Middle frontal gyrus (tissue), 1 donor: Measurements from ENCODE around the gene HDAC10.

Source experiments
- DNase-seq: peaks from one replicate; pipeline ENCODE4 v3.0.0-alpha.2; 2015; ENCODE audit warnings: low spot score; ENCODE audit errors: extremely low spot score

Gene HDAC10

DNA sequence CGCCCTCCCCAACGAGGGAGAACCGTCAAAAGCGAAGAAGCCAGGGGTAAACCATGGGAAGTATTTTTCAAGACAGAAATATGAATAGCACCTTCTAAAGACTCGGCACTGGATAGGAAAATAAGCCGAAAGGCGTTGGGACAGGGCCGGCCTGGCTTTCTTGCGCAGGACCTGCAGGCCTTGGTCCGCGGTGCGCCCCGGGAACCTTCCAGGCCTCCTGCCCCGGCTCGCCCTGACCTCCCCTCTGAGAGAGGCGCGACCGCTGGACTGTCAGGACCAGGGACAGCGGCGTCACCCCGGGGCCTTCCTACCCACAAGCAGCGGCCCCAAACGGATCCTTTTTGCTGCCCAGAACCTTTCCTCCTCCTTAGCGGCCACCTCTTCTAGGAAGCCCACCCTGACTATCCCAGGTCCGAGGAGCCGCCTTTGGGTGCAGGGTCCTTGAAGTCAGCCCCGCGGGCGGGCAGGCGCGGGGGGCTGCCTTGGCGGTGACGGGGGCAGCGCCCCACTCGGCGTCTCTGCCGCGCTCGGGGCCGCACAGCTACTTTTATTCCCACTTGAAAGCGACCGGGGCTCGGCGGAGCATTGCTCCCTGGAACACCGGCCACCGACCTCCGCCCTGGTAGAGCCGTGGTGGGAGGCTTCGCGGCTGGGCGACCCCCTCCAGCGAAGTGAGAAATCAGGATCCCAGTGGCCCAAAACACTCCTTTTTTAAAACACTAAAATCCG, 19.8 kb upstream of the HDAC10 start:
- DNase-seq = no peak

- no peak for DNase-seq
Measured at GRCh38 chr22:50269970-50270665, 19.1 kb upstream of the HDAC10 start, which contains the start of gene MAPK11. Gene MAPK11 (minus strand): TSS chr22:50270380. CDS start chr22:50270292, 88 bp downstream.

- DNase-seq = no peak
Measured at GRCh38 chr22:50269573-50269969, 18.5 kb upstream of the HDAC10 start.

- no peak for DNase-seq
Measured at GRCh38 chr22:50268655-50269113, 17.6 kb upstream of the HDAC10 start.

- DNase-seq = no peak
Measured at GRCh38 chr22:50267591-50268390, 16.7 kb upstream of the HDAC10 start.

GRCh38 chr22:50266994-50267393, 15.9 kb upstream of the HDAC10 start:
- DNase-seq = no peak

GRCh38 chr22:50264946-50265669, 14.0 kb upstream of the HDAC10 start:
- no peak for DNase-seq

- DNase-seq = no peak
Measured at GRCh38 chr22:50264104-50264745, 13.2 kb upstream of the HDAC10 start.

- no peak for DNase-seq
Measured at GRCh38 chr22:50262973-50263617, 12.0 kb upstream of the HDAC10 start.

DNA sequence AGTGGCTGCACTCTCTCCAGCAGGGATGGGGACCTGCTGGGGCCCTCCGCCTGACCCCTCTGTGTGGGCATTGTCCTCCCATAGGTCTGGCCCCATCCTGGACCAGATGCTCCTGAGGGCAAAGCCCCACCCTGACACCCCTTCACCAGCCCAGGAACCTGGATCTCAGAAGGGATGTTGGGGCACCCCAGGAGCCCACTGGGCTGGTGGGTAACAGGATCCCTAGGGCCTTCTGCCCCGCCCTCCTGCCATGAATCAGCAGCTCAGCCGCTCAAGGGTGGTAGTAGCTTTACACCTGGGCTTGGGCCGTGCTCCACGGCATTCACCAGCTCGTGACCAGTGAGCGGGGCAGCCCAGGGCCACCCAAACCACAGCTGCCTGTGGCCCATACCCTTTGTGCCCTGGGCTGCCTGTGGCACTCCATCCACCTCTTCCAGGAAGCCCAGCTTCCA, 11.4 kb upstream of the HDAC10 start:
- no peak for DNase-seq

DNA sequence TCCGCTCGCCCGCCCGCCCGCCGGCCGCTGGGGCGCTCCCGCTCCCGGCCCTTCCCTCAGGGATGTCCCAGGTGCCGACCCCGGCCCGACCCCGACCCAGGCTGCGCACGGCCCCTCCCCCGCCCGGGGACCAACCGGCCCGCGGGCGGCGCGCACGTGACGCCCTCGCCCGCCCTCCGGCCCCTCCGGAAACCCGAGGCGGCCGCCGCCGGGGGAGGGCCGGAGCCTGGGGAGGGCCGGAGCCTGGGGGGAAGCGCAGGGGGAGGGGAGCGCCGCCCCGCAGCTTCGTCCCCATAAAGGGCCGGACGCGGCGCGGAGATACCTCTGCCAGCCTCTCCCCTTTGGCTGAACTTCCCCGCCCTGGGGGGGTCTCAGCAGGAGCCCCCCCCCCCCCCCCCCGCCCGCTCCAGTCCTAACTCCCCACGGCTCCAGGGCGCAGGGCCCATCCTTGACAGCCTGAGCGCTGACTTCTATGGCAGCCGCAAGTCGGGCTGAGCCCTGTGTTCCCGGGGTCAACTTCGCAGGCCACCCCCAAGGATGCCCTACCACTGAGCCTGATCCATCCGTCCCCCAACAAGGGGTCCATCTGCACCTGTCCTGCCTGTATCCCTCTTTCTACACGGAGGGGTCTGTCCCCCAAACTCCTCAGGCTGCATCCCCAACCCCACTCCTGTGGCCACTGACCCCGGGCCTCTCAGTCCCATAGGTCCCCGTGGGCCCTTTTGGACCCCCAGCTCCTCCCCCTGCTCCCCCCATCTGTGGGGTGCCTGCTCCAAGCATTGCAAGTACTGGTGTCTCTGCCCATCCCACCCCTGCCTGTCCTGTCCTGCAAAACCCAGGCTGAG, 10.8 kb upstream of the HDAC10 start, which contains the start of gene MAPK12:
TSS of gene MAPK12 (minus strand) at position 69 of the 845 bp plus-strand sequence. CDS start 174 bp downstream, outside the sequence.
- DNase-seq = no peak

DNA sequence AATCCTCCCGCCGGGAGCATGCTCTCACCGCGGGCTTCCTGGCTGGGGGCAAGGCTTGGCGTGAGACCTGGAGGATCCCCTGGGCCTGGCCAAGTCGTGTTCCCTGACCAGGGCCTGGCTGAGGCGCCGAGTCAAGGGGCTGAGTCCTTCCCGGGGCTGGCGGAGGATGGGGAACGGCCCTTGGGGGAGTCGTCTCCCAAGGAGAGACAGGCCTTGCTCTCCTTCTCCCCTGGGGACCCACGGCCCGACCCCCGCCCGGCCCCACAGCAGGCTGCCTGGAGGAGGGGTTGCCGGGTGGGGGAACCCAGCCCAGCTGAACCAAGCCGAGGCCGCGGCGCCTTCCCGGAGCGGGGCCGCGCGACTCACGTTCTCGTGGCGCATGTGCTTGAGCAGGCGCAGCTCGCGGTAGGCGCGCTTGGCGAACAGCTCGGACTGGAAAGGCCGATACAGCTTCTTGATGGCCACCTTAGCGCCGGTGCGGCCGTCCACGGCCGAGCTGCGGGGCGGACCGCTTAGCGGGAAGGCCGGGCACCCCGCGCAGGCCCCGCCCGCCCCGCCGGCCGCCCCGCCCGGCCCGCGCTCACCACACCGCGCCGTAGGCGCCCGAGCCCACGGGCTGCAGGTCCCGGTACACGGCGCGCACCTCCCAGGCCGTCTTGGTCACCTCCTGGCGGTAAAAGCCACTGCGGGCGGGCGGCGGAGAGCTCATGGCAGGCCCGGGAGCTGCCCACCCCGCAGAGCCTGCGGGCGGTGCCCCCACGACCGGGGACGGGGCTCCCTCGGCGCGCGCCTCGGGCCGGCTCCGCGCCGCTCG, 9.9 kb upstream of the HDAC10 start:
- peak; percentile 65 for DNase-seq

DNA sequence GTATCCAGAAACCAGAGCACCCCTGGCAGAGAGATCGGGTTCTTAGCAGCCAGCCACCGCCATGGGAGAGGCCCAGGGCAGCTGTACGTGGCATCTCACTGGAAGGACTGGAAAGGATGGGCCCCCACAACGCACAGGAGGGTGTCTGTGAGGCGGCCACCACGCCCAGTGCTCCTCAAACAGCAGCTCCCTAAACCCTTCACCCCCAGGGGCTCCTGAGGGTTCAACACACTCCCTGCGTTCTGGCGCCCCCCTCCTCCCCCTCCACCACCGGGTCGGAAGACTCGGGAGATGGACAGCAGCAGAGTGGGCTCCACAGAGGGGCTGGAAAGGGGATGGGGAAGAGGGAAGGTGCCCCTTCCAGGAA, 9.4 kb upstream of the HDAC10 start:
- no peak for DNase-seq

DNA sequence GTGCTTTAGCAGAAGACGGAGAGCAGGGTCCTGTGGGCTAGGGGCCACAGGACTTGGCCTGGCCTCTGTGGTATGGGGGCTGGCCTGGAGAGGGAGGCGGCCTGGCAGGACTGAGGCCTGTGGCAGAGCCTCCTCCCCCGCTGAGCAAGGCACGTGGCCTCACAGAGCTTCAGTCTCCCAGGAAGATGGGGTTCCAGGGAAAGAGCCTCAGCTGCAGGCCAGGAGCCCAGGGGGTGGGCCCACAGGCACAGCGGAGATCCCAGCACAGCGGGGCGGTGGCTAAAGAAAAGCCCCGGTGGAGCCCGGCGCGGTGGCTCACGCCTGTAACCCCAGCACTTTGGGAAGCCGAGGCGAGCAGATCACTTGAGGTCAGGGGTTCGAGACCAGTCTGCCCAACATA, 8.2 kb upstream of the HDAC10 start:
- DNase-seq = no peak

- DNase-seq = no peak
Measured at GRCh38 chr22:50258361-50259292, 7.6 kb upstream of the HDAC10 start.

DNA sequence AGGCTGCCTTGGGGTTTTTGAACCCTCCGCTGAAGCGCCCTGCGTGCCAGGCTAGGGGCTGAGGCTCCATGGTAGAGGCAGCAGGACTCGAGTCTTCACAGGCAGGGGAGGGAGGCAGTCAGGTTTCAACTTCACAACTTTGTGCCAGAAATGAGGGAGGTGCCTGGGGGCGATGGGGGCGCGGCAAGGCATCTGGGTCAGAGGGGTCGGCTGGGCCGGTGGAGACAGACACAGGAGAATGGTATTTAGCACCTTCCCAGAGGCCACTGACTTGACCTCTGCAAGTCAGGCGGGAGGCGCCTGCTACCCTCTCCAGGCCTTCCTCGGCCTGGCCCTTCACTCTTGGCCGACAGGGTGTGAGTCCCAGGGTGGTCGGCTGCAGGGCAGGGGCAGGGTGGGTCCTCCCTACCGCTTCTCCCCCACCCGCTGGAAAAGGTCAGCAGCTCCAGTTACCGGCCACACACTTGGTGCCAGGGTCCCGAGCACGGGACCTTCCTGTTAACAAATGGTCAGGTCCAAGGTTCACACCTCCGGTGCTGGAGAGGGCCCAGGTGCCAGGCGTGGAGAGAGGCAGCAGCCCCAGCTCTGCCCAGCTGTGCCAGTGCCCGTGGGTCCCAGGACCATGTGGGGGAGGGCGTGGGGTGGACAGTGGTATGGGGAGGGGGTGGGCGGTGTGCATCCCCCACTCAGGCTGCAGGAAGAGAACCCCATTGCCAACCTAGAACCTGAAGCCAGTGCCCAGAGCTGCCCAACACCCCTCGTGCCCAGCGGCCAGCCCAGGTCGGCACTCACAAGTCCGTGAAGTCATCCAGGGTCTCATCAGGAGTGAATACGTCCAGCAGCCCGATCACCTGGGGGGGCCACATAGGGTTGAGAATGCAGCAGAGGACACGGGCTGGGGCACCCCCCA, 6.6 kb upstream of the HDAC10 start:
- no peak for DNase-seq
